ENCODE data around the gene RAD51B.

RAD51B gene

DNA sequence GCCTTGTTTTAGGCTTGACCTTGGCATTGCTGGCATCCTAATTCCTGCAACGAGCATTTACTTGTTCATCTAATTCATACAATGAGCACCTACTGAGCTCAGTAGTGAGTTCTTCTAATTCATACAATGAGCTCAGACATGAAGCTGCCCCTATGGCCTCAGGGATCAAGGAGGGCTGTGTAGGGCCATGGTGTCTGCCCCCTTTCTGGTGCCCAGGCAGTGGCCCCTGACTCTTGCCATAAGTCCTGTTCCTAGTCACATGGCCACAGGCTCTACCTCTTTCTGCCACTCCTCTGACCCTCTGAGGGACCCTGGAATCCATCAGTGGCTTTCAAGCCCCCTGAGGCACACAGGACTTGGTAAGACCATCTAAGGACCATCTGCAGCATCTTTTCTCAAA lies 824.5 kb downstream of the RAD51B start:
- CTCF ChIA-PET, result interaction anchor here (0.6 kb wide), 1 partner anchor 13 kb away, joined by 3 read pairs; no protein-coding TSS in a partner anchor
- no peak overlapping the region for H3K27ac ChIP-seq (ENCODE audit: extremely low read depth, low read depth, low read length)
- H3K4me3 ChIP-seq (ENCODE audit: low read depth, low read length), result no peak overlapping the region
- TF ChIP-seq, protein P1, sequence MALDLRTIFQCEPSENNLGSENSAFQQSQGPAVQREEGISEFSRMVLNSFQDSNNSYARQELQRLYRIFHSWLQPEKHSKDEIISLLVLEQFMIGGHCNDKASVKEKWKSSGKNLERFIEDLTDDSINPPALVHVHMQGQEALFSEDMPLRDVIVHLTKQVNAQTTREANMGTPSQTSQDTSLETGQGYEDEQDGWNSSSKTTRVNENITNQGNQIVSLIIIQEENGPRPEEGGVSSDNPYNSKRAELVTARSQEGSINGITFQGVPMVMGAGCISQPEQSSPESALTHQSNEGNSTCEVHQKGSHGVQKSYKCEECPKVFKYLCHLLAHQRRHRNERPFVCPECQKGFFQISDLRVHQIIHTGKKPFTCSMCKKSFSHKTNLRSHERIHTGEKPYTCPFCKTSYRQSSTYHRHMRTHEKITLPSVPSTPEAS (tag by site-specific recombination; IDR thresholded peaks at IDR 0.05), result no peak
- TF ChIP-seq ZBTB1 (tag by site-specific recombination; IDR thresholded peaks at IDR 0.05) (no peak), ZNF24 (tag by site-specific recombination; IDR thresholded peaks at IDR 0.05) (no peak), GLIS2 (tag by site-specific recombination; IDR thresholded peaks at IDR 0.05) (no peak), ZNF350 (tag by site-specific recombination; IDR thresholded peaks at IDR 0.05) (no peak), ZNF133 (tag by site-specific recombination; IDR thresholded peaks at IDR 0.05) (no peak), SP3 (tag by site-specific recombination; IDR thresholded peaks at IDR 0.05) (no peak), ZNF501 (tag by site-specific recombination; IDR thresholded peaks at IDR 0.05) (no peak), ZBTB44 (tag by site-specific recombination; IDR thresholded peaks at IDR 0.05) (no peak), ZNF155 (tag by site-specific recombination; IDR thresholded peaks at IDR 0.05) (no peak), ZSCAN16 (tag by site-specific recombination; IDR thresholded peaks at IDR 0.05) (no peak), ZNF302 (tag by site-specific recombination; IDR thresholded peaks at IDR 0.05; ENCODE audit: low read depth) (no peak), ZNF670 (tag by site-specific recombination; IDR thresholded peaks at IDR 0.05; ENCODE audit: low read depth) (no peak)
- TF ChIP-seq, protein P2, sequence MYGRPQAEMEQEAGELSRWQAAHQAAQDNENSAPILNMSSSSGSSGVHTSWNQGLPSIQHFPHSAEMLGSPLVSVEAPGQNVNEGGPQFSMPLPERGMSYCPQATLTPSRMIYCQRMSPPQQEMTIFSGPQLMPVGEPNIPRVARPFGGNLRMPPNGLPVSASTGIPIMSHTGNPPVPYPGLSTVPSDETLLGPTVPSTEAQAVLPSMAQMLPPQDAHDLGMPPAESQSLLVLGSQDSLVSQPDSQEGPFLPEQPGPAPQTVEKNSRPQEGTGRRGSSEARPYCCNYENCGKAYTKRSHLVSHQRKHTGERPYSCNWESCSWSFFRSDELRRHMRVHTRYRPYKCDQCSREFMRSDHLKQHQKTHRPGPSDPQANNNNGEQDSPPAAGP (tag by site-specific recombination; IDR thresholded peaks at IDR 0.05), result no peak
- TF ChIP-seq, protein P3, sequence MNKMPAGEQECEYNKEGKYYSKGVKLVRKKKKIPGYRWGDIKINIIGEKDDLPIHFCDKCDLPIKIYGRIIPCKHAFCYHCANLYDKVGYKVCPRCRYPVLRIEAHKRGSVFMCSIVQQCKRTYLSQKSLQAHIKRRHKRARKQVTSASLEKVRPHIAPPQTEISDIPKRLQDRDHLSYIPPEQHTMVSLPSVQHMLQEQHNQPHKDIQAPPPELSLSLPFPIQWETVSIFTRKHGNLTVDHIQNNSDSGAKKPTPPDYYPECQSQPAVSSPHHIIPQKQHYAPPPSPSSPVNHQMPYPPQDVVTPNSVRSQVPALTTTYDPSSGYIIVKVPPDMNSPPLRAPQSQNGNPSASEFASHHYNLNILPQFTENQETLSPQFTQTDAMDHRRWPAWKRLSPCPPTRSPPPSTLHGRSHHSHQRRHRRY (tag by site-specific recombination; IDR thresholded peaks at IDR 0.05), result no peak
- POLR2A ChIA-PET, result no interaction called here
- H3K4me1 ChIP-seq (ENCODE audit: control insufficient read depth, insufficient read depth, low read length), result no peaks in the 10 kb centered on the region
- no peaks in the 10 kb centered on the region for H3K36me3 ChIP-seq (ENCODE audit: control insufficient read depth in 2 of 2, insufficient read depth in 1 of 2, low read length in 2 of 2)
- H3K9me3 ChIP-seq (ENCODE audit: control insufficient read depth, insufficient read depth, low read depth, low read length), result no peaks in the 10 kb centered on the region; the same call in 1 of the 2 replicates

DNA sequence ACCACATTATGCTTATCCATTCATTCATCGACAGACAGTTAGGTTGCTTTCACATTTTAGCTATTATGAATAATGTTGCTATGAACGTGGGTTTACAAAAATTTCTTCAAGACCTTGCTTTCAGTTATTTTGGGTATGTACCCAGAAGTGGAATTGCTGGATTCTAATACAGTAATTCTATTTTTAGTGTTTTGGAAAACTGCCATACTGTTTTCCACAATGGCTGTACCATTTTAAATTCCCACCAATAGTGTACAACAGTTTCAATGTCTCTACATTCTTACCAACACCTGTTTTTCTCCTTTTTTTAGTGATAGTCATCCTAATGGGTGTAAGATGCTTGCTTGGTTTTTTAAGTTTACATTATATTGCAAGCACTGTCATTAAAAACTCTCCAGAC lies 825.8 kb downstream of the RAD51B start:
- H3K4me1 ChIP-seq (ENCODE audit: control insufficient read depth, insufficient read depth, low read length), result no peaks in the 10 kb centered on the region
- H3K9me3 ChIP-seq (ENCODE audit: control insufficient read depth, insufficient read depth, low read depth, low read length), result no peaks in the 10 kb centered on the region; the same call in 1 of the 2 replicates
- H3K4me3 ChIP-seq (ENCODE audit: low read depth, low read length), result no peak overlapping the region
- H3K36me3 ChIP-seq (ENCODE audit: control insufficient read depth in 2 of 2, insufficient read depth in 1 of 2, low read length in 2 of 2), result no peaks in the 10 kb centered on the region
- H3K27ac ChIP-seq (ENCODE audit: extremely low read depth, low read depth, low read length), result no peak overlapping the region
- ChIA-PET CTCF (no interaction called here), POLR2A (no interaction called here)
- no peak for TF ChIP-seq PRDM10 (tag by site-specific recombination; IDR thresholded peaks at IDR 0.05)
- TF ChIP-seq, protein P4, sequence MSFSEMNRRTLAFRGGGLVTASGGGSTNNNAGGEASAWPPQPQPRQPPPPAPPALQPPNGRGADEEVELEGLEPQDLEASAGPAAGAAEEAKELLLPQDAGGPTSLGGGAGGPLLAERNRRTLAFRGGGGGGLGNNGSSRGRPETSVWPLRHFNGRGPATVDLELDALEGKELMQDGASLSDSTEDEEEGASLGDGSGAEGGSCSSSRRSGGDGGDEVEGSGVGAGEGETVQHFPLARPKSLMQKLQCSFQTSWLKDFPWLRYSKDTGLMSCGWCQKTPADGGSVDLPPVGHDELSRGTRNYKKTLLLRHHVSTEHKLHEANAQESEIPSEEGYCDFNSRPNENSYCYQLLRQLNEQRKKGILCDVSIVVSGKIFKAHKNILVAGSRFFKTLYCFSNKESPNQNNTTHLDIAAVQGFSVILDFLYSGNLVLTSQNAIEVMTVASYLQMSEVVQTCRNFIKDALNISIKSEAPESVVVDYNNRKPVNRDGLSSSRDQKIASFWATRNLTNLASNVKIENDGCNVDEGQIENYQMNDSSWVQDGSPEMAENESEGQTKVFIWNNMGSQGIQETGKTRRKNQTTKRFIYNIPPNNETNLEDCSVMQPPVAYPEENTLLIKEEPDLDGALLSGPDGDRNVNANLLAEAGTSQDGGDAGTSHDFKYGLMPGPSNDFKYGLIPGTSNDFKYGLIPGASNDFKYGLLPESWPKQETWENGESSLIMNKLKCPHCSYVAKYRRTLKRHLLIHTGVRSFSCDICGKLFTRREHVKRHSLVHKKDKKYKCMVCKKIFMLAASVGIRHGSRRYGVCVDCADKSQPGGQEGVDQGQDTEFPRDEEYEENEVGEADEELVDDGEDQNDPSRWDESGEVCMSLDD (tag by site-specific recombination; IDR thresholded peaks at IDR 0.05), result no peak
- TF ChIP-seq, protein P5, sequence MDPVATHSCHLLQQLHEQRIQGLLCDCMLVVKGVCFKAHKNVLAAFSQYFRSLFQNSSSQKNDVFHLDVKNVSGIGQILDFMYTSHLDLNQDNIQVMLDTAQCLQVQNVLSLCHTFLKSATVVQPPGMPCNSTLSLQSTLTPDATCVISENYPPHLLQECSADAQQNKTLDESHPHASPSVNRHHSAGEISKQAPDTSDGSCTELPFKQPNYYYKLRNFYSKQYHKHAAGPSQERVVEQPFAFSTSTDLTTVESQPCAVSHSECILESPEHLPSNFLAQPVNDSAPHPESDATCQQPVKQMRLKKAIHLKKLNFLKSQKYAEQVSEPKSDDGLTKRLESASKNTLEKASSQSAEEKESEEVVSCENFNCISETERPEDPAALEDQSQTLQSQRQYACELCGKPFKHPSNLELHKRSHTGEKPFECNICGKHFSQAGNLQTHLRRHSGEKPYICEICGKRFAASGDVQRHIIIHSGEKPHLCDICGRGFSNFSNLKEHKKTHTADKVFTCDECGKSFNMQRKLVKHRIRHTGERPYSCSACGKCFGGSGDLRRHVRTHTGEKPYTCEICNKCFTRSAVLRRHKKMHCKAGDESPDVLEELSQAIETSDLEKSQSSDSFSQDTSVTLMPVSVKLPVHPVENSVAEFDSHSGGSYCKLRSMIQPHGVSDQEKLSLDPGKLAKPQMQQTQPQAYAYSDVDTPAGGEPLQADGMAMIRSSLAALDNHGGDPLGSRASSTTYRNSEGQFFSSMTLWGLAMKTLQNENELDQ (tag by site-specific recombination; IDR thresholded peaks at IDR 0.05; ENCODE audit: low read depth), result no peak
- TF ChIP-seq ZNF221 (tag by site-specific recombination; IDR thresholded peaks at IDR 0.05; ENCODE audit: borderline replicate concordance), result no peak
- TF ChIP-seq ZNF266 (tag by site-specific recombination; IDR thresholded peaks at IDR 0.05; ENCODE audit: low read depth), result no peak
- TF ChIP-seq ZNF10 (tag by site-specific recombination; IDR thresholded peaks at IDR 0.05), result no peak

Data from HEK293 (cell line).